Tibial artery (tissue), 4 donors: ENCODE data around the gene TTC34.

ENCODE experiments used
- DNase-seq, 2 donors: peaks; one replicate each; pipeline ENCODE4 v3.0.0-alpha.2; 2019
- H3K27ac ChIP-seq, 2 donors: fragments of 200-600 bp; sonication (generic) in 1 of 2; 1 replicate in 1 of 2; 2 replicates in 1 of 2; pipeline ENCODE4 v1.5.1; 2018 to 2019; ENCODE audit warnings: mild to moderate bottlenecking in 1 of 2
- H3K27me3 ChIP-seq, 2 donors: fragments of 200-600 bp; sonication (generic) in 1 of 2; one replicate each; pipeline versions ENCODE4 v1.5.1 to v1.6.0; 2016 to 2019
- H3K36me3 ChIP-seq, 3 donors: fragments of 200-600 bp; sonication (generic) in 2 of 3; one replicate each; pipeline ENCODE4 v1.5.1; 2016 to 2019; ENCODE audit warnings: mild to moderate bottlenecking in 2 of 3
- H3K4me1 ChIP-seq, 4 donors: fragments of 200-600 bp; sonication (generic) in 2 of 4; 1 replicate in 3 of 4; 2 replicates in 1 of 4; pipeline ENCODE4 v1.5.1; 2016 to 2019
- H3K4me3 ChIP-seq, 2 donors: fragments of 200-600 bp; sonication (generic) in 1 of 2; 1 replicate in 1 of 2; 2 replicates in 1 of 2; pipeline ENCODE4 v1.5.1; 2018 to 2019; ENCODE audit warnings: mild to moderate bottlenecking in 2 of 2
- H3K9me3 ChIP-seq, 3 donors: fragments of 200-600 bp; sonication (generic) in 1 of 3; one replicate each; pipeline ENCODE4 v1.5.1; 2016 to 2019
- intact Hi-C: fragments of 100-400 bp; cut with DNase I; formaldehyde crosslinking; loops from one replicate; pipeline ENCODE4 v1.15.0; 2023; ENCODE audit warnings: low total_unique reads
- TF ChIP-seq, protein P1 (sequence below), 2 experiments: fragments of 200-600 bp in 1 of 2; fragments of 450-650 bp in 1 of 2; IDR thresholded peaks; one replicate each; pipeline ENCODE4 v1.5.1; 2017 to 2019; ENCODE audit warnings: antibody characterized with exemption in 2 of 2, mild to moderate bottlenecking in 1 of 2, moderate library complexity in 1 of 2

Gene TTC34

DNA sequence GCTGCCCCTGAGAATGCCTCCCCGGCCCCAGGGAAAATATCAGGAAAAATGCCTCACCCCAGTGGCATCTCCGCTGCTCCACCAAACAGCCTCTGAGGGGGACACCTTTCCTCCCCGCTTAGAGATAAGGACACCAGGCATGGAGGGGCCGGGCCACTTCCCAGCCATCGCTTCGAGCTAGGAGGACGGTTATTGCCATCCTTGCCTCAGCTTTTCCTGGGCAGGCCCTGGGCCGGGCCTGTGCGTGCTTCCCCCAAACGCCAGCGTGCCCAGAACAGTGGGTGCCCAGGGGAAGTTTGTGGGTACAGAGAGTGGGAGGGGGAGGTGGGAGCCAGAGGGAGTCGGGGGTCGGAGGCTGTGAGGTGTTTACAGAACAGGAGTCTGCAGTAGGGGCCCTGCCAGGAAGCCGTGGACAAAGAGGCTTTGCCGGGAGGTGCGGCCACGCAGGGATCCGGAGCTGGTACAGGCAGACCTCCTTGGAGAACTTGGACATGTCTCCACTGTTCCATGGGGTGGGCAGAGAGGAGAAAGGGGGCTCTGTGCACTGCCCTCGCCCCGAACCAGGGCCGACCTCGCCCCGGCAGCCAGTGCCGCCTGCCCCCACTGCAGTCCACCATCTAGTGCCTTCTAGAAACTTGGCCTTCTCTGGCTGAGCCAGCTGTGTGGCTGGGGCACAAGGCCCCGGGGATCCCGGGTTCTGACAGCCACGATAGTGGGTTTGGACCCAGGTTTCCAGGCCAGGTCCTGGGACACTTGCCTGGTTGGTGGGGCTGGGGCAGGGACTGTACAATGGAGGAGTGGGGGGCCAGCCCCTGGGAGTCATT lies 33.5 kb upstream of the TTC34 start:
- H3K36me3 ChIP-seq: no peaks in the 10 kb centered on the region
- H3K27me3 ChIP-seq: peaks cover 0 to 47% of the 10 kb centered on the region in 2 donors
- no peaks in the 10 kb centered on the region for H3K4me1 ChIP-seq
- no peak overlapping the region for H3K27ac ChIP-seq
- no peak overlapping the region for H3K4me3 ChIP-seq
- DNase-seq: no peak
- intact Hi-C loops: no loop called here
- TF ChIP-seq, protein P1, sequence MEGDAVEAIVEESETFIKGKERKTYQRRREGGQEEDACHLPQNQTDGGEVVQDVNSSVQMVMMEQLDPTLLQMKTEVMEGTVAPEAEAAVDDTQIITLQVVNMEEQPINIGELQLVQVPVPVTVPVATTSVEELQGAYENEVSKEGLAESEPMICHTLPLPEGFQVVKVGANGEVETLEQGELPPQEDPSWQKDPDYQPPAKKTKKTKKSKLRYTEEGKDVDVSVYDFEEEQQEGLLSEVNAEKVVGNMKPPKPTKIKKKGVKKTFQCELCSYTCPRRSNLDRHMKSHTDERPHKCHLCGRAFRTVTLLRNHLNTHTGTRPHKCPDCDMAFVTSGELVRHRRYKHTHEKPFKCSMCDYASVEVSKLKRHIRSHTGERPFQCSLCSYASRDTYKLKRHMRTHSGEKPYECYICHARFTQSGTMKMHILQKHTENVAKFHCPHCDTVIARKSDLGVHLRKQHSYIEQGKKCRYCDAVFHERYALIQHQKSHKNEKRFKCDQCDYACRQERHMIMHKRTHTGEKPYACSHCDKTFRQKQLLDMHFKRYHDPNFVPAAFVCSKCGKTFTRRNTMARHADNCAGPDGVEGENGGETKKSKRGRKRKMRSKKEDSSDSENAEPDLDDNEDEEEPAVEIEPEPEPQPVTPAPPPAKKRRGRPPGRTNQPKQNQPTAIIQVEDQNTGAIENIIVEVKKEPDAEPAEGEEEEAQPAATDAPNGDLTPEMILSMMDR (IDR thresholded peaks at IDR 0.05): no peak
- no peaks in the 10 kb centered on the region for H3K9me3 ChIP-seq

DNA sequence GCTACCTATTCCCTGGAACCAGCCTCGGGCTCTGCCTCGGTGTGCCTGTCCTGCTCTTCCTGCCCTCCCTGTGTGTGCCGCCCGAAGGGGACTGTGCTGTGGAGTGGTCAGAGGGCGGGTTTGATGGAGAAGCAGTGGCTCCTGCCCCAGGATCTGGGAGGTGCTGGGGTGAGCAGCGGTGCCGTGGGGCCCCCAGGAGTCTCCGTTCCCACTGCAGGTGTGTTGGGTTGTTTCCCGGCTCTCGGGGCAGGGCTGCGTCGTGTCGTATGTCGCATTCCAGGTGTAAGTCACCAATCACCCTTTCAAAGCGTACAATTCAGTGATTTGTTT lies 32.6 kb upstream of the TTC34 start:
- intact Hi-C loops: no loop called here
- H3K4me3 ChIP-seq: no peak overlapping the region
- H3K36me3 ChIP-seq: no peaks in the 10 kb centered on the region
- no peaks in the 10 kb centered on the region for H3K4me1 ChIP-seq
- no peak for DNase-seq
- TF ChIP-seq, protein P1 (IDR thresholded peaks at IDR 0.05): no peak
- H3K27me3 ChIP-seq: peaks cover 0 to 49% of the 10 kb centered on the region in 2 donors
- H3K27ac ChIP-seq: no peak overlapping the region
- H3K9me3 ChIP-seq: no peaks in the 10 kb centered on the region

DNA sequence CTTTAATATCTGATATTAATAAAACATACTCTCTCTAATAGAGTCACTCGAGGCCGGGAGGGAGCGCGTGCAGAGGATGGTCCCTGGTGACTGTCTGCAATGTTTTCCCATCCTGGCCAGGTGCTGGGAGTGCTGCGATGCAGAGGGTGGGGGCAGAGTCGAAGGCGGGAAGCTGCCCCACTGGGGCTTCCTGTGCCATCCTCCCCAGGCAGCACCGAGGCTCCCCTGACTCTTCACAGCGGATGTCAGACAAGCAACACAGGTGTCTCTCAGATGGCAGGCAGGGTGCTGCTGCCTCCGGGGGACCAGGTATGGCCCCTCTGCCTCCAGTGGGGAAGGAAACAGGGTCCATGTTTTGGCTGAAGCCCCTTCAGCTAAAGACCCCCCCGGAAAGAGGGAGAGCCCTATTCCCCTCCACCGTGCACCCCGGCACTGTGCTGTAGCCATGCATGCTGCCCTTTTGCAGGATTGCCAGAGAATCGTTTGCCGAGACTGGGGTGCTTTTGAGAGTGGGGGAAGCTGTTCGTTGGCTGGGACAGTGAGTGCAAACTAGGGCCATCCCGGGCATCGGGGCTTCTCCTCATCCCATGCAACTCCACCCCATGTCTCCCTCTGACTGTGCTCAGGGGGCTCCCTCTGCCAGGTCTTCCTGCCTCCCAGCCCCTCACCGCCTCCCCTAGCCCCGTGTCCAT lies 32.1 kb upstream of the TTC34 start:
- H3K27me3 ChIP-seq: peaks cover 0 to 49% of the 10 kb centered on the region in 2 donors
- intact Hi-C loops: no loop called here
- H3K4me1 ChIP-seq: no peaks in the 10 kb centered on the region
- TF ChIP-seq, protein P1 (IDR thresholded peaks at IDR 0.05): no peak
- no peak overlapping the region for H3K27ac ChIP-seq
- no peaks in the 10 kb centered on the region for H3K36me3 ChIP-seq
- H3K9me3 ChIP-seq: peaks cover 0 to 4% (median 0%) of the 10 kb centered on the region in 3 donors
- no peak overlapping the region for H3K4me3 ChIP-seq
- DNase-seq: no peak

GRCh38 chr1:2832506-2833453 lies 31.3 kb upstream of the TTC34 start:
- Histone ChIP-seq H3K4me3 (no peak overlapping the region), H3K4me1 (no peaks in the 10 kb centered on the region), H3K27me3 (peaks cover 0 to 49% of the 10 kb centered on the region in 2 donors), H3K36me3 (no peaks in the 10 kb centered on the region), H3K9me3 (peaks cover 0 to 9% (median 5%) of the 10 kb centered on the region in 3 donors), H3K27ac (no peak overlapping the region)
- intact Hi-C loops: no loop called here
- TF ChIP-seq, protein P1 (IDR thresholded peaks at IDR 0.05): no peak
- no peak for DNase-seq

- TF ChIP-seq, protein P1 (IDR thresholded peaks at IDR 0.05): no peak
- intact Hi-C loops: no loop called here
- no peak overlapping the region for H3K4me3 ChIP-seq
- DNase-seq: no peak
- H3K27me3 ChIP-seq: peaks cover 0 to 52% of the 10 kb centered on the region in 2 donors
- H3K27ac ChIP-seq: no peak overlapping the region
- peaks cover 0 to 14% (median 13%) of the 10 kb centered on the region in 3 donors for H3K9me3 ChIP-seq
- H3K4me1 ChIP-seq: no peaks in the 10 kb centered on the region
- no peaks in the 10 kb centered on the region for H3K36me3 ChIP-seq
These were observed 30.2 kb upstream of the TTC34 start for GRCh38 chr1:2831596-2832212.
